ENCODE data around the gene KDM4D.
"Not testable (repeated sequence)": the region's sequence is repeated elsewhere in the genome, so short reads cannot be mapped to it uniquely, and the experiment has no call there.

The KDM4D gene

GRCh38 chr11:94973099-94973968, at the start of gene KDM4D, which contains the start of gene CWC15:
TSS of gene KDM4D (plus strand) at chr11:94973709. CDS start at chr11:94997373, 23,664 bp downstream.
TSS of gene CWC15 (minus strand) at chr11:94973556. CDS start at chr11:94972185, 1,371 bp downstream.
- peak; percentile 96 for DNase-seq

- DNase-seq = no peak
Observed at GRCh38 chr11:94924171-94924572, 49.3 kb upstream of the KDM4D start.

- DNase-seq = no peak
Observed at GRCh38 chr11:94924612-94925011, 48.9 kb upstream of the KDM4D start.

GRCh38 chr11:94925422-94926270, 47.9 kb upstream of the KDM4D start:
- no peak for DNase-seq

GRCh38 chr11:94926271-94926625, 47.3 kb upstream of the KDM4D start:
- no peak for DNase-seq

GRCh38 chr11:94926698-94927237, 46.7 kb upstream of the KDM4D start:
- no peak for DNase-seq

GRCh38 chr11:94928117-94928990, 45.2 kb upstream of the KDM4D start:
- DNase-seq = no peak

GRCh38 chr11:94932072-94932471, 41.4 kb upstream of the KDM4D start:
- not testable (repeated sequence) for DNase-seq

- no peak for DNase-seq
Observed at GRCh38 chr11:94932503-94932902, 41.0 kb upstream of the KDM4D start.

GRCh38 chr11:94933223-94934130, 40.0 kb upstream of the KDM4D start:
- DNase-seq = no peak

GRCh38 chr11:94934362-94934761, 39.1 kb upstream of the KDM4D start:
- DNase-seq = no peak

- no peak for DNase-seq
Observed at GRCh38 chr11:94934846-94935245, 38.7 kb upstream of the KDM4D start.

- peak; percentile 34 for DNase-seq
Observed at GRCh38 chr11:94938095-94939055, 35.1 kb upstream of the KDM4D start.

- no peak for DNase-seq
Observed at GRCh38 chr11:94939346-94939745, 34.2 kb upstream of the KDM4D start.

GRCh38 chr11:94941131-94941530, 32.4 kb upstream of the KDM4D start:
- no peak for DNase-seq

- no peak for DNase-seq
Observed at GRCh38 chr11:94946812-94947211, 26.7 kb upstream of the KDM4D start.

GRCh38 chr11:94948070-94948617, 25.4 kb upstream of the KDM4D start:
- no peak for DNase-seq

GRCh38 chr11:94954753-94955152, 18.8 kb upstream of the KDM4D start:
- no peak for DNase-seq

GRCh38 chr11:94956963-94957362, 16.5 kb upstream of the KDM4D start:
- no peak for DNase-seq
